Lower leg skin (tissue), 3 donors: ENCODE data around the gene NR6A1.

Experiments used
- POLR2A ChIP-seq, 2 donors: fragments of 450-650 bp; IDR thresholded peaks; one replicate each; pipeline ENCODE4 v1.6.1; 2016 to 2017; ENCODE audit warnings: antibody characterized with exemption in 2 of 2, mild to moderate bottlenecking in 1 of 2, moderate library complexity in 1 of 2
- TF ChIP-seq, protein P1 (sequence below), 3 donors: fragments of 450-650 bp; IDR thresholded peaks; one replicate each; pipeline ENCODE4 v1.5.1; 2016; ENCODE audit warnings: antibody characterized with exemption in 3 of 3, mild to moderate bottlenecking in 3 of 3, moderate library complexity in 2 of 3

DNA sequence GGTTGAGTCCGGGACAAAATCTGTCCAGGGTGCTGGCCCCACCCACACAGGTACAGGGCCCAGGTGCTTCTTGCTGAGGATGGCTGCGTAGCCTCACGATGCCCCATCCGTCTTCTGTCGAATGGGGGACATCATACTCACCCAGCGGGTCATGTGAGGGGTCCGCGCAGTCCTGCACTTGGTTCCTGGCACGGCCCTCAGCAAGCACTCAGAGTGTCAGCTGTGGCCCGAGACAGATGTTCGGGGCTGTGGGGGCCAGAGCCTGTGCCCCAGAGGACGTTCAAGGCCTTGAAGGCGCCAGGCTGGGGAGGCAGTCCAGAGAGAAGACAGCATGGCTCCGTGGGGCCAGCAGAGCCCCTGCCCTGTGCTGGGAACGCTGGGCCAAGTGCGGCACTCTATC is 291.7 kb downstream of the NR6A1 start:
- TF ChIP-seq, protein P1, sequence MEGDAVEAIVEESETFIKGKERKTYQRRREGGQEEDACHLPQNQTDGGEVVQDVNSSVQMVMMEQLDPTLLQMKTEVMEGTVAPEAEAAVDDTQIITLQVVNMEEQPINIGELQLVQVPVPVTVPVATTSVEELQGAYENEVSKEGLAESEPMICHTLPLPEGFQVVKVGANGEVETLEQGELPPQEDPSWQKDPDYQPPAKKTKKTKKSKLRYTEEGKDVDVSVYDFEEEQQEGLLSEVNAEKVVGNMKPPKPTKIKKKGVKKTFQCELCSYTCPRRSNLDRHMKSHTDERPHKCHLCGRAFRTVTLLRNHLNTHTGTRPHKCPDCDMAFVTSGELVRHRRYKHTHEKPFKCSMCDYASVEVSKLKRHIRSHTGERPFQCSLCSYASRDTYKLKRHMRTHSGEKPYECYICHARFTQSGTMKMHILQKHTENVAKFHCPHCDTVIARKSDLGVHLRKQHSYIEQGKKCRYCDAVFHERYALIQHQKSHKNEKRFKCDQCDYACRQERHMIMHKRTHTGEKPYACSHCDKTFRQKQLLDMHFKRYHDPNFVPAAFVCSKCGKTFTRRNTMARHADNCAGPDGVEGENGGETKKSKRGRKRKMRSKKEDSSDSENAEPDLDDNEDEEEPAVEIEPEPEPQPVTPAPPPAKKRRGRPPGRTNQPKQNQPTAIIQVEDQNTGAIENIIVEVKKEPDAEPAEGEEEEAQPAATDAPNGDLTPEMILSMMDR (IDR thresholded peaks at IDR 0.05), result no peak
- no peak for TF ChIP-seq POLR2A (IDR thresholded peaks at IDR 0.05)
